Ramos (cell line): ENCODE results near the gene WNT5B.
"Not testable (repeated sequence)": the region's sequence is repeated elsewhere in the genome, so short reads cannot be mapped to it uniquely, and the experiment has no call there.

ENCODE experiments used
- in situ Hi-C: fragments of 300-500 bp; cut with MboI; formaldehyde crosslinking; loops from one replicate; pipeline ENCODE4 v1.14.3; 2022; ENCODE audit warnings: low sequenced_read_pairs; ENCODE audit not compliant: unreplicated experiment

The WNT5B gene

GRCh38 chr12:1670358-1671268 lies 41.6 kb downstream of the WNT5B start:
- in situ Hi-C loops = no loop called here

GRCh38 chr12:1676043-1676442 lies 47.0 kb downstream of the WNT5B start:
- in situ Hi-C loops = no loop called here

GRCh38 chr12:1680804-1681492 lies 51.9 kb downstream of the WNT5B start:
- in situ Hi-C loops = no loop called here

GRCh38 chr12:1681493-1681807 lies 52.4 kb downstream of the WNT5B start:
- in situ Hi-C loops = no loop called here

- in situ Hi-C loops = no loop called here
Measured at GRCh38 chr12:1688086-1688710, 59.2 kb downstream of the WNT5B start.

GRCh38 chr12:1690578-1691122 lies 61.6 kb downstream of the WNT5B start, which contains the start of gene ADIPOR2:
Gene ADIPOR2, plus strand, starts transcription at chr12:1691070. Its CDS starts 63,274 bp downstream, at chr12:1754344.
- in situ Hi-C loops = no loop called here

- in situ Hi-C loops = no loop called here
Measured at GRCh38 chr12:1691123-1692007, 62.3 kb downstream of the WNT5B start.

GRCh38 chr12:1692226-1692625 lies 63.2 kb downstream of the WNT5B start:
- in situ Hi-C loops = no loop called here

- in situ Hi-C loops = no loop called here
Measured at GRCh38 chr12:1692895-1693610, 64.0 kb downstream of the WNT5B start.

- in situ Hi-C loops = not testable (repeated sequence)
Measured at GRCh38 chr12:1695097-1695496, 66.1 kb downstream of the WNT5B start.

GRCh38 chr12:1695886-1696670 lies 67.0 kb downstream of the WNT5B start:
- in situ Hi-C loops = no loop called here

GRCh38 chr12:1696800-1697199 lies 67.8 kb downstream of the WNT5B start:
- in situ Hi-C loops = no loop called here
